Frontal cortex (tissue), 4 donors: ENCODE data around the gene YAE1. TPM values are rescaled to one million over a fixed set of nuclear protein-coding genes. Genes with fewer than 3 reads are reported as not detected.

Experiments
- DNase-seq, 2 donors: peaks; one replicate each; pipeline ENCODE4 v3.0.0; 2012; ENCODE audit warnings: low spot score in 2 of 2
- FAIRE-seq: peaks from 2 replicates; lab custom pipeline; 2012; peaks lifted over from hg19 to GRCh38; lab: Jason Lieb, UNC
- total RNA-seq: library from RNA; depleted of rRNA; stranded (reverse); fragments of >200 nt; gene quantifications from one replicate; pipeline ENCODE4 v1.2.3, GENCODE V29; 2014
- donor health status: control.
- donor health status: control.
- donor health status: control.

Gene YAE1
- total RNA-seq, 1 donor from 2014 or later: 45.2 TPM

- no peak for DNase-seq
- FAIRE-seq: no peak
These were observed 12.8 kb upstream of the YAE1 start for GRCh38 chr7:39553436-39553835.

GRCh38 chr7:39554583-39555165, 11.5 kb upstream of the YAE1 start:
- DNase-seq (no peak), FAIRE-seq (no peak)

GRCh38 chr7:39557222-39557621, 9.0 kb upstream of the YAE1 start:
- DNase-seq (no peak), FAIRE-seq (no peak)

- FAIRE-seq: no peak
- no peak for DNase-seq
These were observed 8.3 kb upstream of the YAE1 start for GRCh38 chr7:39557911-39558310.

GRCh38 chr7:39560408-39560807, 5.8 kb upstream of the YAE1 start:
- no peak for DNase-seq
- no peak for FAIRE-seq

GRCh38 chr7:39560997-39561396, 5.2 kb upstream of the YAE1 start:
- FAIRE-seq (no peak), DNase-seq (no peak)

GRCh38 chr7:39565538-39565937, 666 bp upstream of the YAE1 start:
- DNase-seq: no peak
- no peak for FAIRE-seq

- FAIRE-seq: no peak
- DNase-seq: no peak
These were observed 1.1 kb downstream of the YAE1 start for GRCh38 chr7:39567294-39567693.

GRCh38 chr7:39574673-39575349, 8.6 kb downstream of the YAE1 start:
- DNase-seq (no peak), FAIRE-seq (no peak)

GRCh38 chr7:39577229-39577874, 11.1 kb downstream of the YAE1 start:
- DNase-seq (no peak), FAIRE-seq (no peak)

- FAIRE-seq: no peak
These were observed 14.1 kb downstream of the YAE1 start for GRCh38 chr7:39580149-39580874.

GRCh38 chr7:39582536-39582935, 16.3 kb downstream of the YAE1 start:
- DNase-seq: no peak
- FAIRE-seq: no peak

More at GRCh38 chr7:39580149-39580874, 14.1 kb downstream of the YAE1 start:
- peak; percentile 78 to 83 for DNase-seq

- DNase-seq (no peak), FAIRE-seq (no peak)
These were observed 17.3 kb downstream of the YAE1 start for GRCh38 chr7:39583539-39583938.

- DNase-seq: no peak
- no peak for FAIRE-seq
These were observed 21.2 kb downstream of the YAE1 start for GRCh38 chr7:39587393-39587792.

GRCh38 chr7:39588416-39588815, 22.2 kb downstream of the YAE1 start:
- FAIRE-seq (no peak), DNase-seq (no peak)

- FAIRE-seq (no peak), DNase-seq (no peak)
These were observed 23.3 kb downstream of the YAE1 start for GRCh38 chr7:39589323-39590111.

GRCh38 chr7:39592586-39592985, 26.4 kb downstream of the YAE1 start:
- FAIRE-seq (no peak), DNase-seq (no peak)

GRCh38 chr7:39594988-39595620, 28.9 kb downstream of the YAE1 start:
- DNase-seq: no peak
- no peak for FAIRE-seq

- FAIRE-seq (no peak), DNase-seq (no peak)
These were observed 36.1 kb downstream of the YAE1 start for GRCh38 chr7:39602351-39602750.

- no peak for FAIRE-seq
- no peak for DNase-seq
These were observed 37.7 kb downstream of the YAE1 start for GRCh38 chr7:39603924-39604323.
